Measurements from ENCODE around the gene BICC1. TPM values are rescaled to one million over a fixed set of nuclear protein-coding genes. Genes with fewer than 3 reads are reported as not detected.
A peak's percentile ranks its signal among the peaks of the same experiment; 100 is the strongest.

The BICC1 gene
- total RNA-seq, 1 donor from 2014 or later, result 9.3 TPM

DNA sequence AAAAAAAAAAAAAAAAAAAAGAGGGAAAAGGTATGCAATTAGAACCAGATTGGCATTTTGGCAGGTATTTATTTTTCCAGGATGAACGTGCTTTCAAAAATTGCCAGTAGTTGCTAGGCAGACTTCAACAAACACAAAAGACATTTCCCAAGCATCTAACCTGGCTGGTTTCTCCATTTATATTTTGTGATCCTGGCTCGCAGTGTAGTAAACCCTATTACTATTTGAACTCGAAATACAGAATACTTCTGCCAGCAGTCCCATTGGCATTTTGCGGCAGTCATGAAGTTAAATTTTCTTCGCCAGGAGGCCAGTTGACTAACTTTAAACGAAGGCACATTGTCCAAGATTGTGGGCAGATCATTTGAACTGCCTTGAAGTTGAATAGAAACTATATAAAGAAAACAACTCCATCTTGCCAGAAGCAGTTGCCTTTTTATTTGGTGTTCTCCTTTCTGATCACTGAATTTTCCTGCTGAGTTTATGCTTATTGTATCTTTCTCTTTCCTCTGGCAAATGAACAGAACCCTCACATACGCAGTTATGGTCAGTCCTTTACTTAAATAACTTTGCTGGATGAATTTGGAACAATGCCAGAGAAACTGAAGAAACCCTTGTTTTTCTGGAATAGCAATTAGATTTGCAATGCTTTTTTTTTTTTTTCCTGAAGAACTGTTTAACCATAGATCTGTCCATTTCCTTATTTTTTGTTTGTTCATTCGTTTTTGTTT is 132.9 kb downstream of the BICC1 start:
- TF ChIP-seq, protein P1, sequence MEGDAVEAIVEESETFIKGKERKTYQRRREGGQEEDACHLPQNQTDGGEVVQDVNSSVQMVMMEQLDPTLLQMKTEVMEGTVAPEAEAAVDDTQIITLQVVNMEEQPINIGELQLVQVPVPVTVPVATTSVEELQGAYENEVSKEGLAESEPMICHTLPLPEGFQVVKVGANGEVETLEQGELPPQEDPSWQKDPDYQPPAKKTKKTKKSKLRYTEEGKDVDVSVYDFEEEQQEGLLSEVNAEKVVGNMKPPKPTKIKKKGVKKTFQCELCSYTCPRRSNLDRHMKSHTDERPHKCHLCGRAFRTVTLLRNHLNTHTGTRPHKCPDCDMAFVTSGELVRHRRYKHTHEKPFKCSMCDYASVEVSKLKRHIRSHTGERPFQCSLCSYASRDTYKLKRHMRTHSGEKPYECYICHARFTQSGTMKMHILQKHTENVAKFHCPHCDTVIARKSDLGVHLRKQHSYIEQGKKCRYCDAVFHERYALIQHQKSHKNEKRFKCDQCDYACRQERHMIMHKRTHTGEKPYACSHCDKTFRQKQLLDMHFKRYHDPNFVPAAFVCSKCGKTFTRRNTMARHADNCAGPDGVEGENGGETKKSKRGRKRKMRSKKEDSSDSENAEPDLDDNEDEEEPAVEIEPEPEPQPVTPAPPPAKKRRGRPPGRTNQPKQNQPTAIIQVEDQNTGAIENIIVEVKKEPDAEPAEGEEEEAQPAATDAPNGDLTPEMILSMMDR (IDR thresholded peaks at IDR 0.05; ENCODE audit: unreplicated experiment), result no peak
- H3K27ac Mint-ChIP-seq, result no peak overlapping the region
- no peaks in the 10 kb centered on the region for H3K36me3 Mint-ChIP-seq
- peaks cover 50% of the 10 kb centered on the region for H3K4me1 Mint-ChIP-seq
- no peak for DNase-seq (ENCODE audit: low spot score in 2 of 2, unreplicated experiment in 2 of 2)
- H3K4me3 Mint-ChIP-seq, result no peak overlapping the region
- H3K9me3 Mint-ChIP-seq, result no peaks in the 10 kb centered on the region
- peaks cover 33% of the 10 kb centered on the region for H3K27me3 Mint-ChIP-seq (ENCODE audit: low read depth)

DNA sequence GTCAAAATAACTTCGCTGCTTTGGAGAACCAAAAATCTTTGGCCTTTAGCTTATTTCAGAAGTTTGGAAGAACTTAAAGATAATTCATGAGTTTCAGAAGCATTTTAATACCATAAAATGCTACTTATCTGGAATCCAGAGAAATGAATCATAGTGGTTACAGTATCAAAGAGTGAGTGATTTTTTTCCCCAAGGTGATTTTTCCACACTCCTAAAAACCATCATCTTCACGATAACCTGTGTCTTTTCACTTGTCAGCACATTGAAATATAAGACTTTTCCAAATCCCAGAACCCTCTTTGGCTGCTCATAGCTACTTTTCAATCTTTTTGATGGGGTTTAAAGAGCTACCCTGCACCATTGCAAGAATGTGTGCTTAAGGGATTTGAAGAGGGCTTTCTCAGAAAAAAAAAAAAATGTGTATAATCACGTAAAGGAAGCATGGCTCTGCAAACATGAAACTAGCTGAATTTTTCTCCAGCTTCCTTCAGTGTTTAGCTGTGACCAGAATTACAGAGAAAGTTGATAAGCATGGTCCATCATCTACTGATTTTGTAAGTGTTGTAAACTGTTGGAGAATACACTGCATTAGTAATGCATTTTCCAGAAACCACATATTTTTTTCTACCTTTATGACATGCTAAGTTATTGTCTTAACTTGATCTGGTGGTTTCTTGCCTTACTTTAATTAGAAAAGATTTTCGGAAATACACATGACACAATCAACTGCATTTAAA is 134.9 kb downstream of the BICC1 start:
- Mint-ChIP-seq H3K4me3 (no peak overlapping the region), H3K36me3 (no peaks in the 10 kb centered on the region), H3K27ac (peak overlapping the region; percentile 16), H3K27me3 (ENCODE audit: low read depth) (peaks cover 33% of the 10 kb centered on the region), H3K4me1 (peaks cover 51% of the 10 kb centered on the region), H3K9me3 (no peaks in the 10 kb centered on the region)
- TF ChIP-seq, protein P1 (IDR thresholded peaks at IDR 0.05; ENCODE audit: unreplicated experiment), result no peak
- no peak for DNase-seq (ENCODE audit: low spot score in 2 of 2, unreplicated experiment in 2 of 2)

DNA sequence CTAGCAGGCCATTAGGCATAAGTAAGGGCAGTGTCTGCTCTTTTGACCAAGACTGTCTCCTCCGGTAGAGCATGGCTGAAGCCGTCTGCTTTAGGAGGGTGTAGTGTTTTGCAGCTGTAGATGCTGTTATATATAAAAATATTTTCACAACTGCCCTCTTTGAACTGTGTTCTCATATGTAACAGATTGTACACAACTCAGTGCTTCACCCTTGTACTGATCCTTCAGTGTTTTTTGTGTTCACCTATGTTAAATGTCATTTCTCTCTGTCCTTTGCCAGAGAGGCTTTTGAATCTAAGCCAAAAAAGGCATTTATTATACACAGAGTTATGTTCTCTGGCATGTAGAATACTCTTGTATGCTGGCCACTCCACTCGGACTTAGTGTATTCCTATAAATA is 135.5 kb downstream of the BICC1 start:
- H3K4me1 Mint-ChIP-seq, result peaks cover 53% of the 10 kb centered on the region

DNA sequence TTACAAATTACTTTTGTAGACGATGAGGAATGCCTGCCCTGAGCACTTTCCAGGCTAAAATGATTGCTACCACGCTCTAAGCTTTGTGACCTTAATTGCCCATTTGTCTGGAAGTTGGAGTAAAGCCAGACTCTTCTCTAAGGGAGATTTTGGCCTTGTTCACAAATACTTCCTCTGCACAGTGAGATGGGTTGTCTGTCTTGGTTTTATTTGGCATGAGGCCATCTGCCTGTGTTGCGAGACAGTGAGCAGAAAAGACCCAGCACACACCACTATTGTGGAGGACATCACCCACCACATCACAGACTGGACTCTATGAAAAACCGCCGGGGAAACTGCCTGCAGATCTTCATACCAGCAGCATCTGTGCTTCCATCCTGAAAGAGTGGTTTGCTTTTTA is 138.4 kb downstream of the BICC1 start:
- H3K36me3 Mint-ChIP-seq, result peaks cover 1% of the 10 kb centered on the region
- peak in 1 of 2 experiments; percentile 42 for DNase-seq (ENCODE audit: low spot score in 2 of 2, unreplicated experiment in 2 of 2)
- peaks cover 48% of the 10 kb centered on the region for H3K4me1 Mint-ChIP-seq
- H3K27ac Mint-ChIP-seq, result no peak overlapping the region
- H3K4me3 Mint-ChIP-seq, result no peak overlapping the region
- H3K9me3 Mint-ChIP-seq, result no peaks in the 10 kb centered on the region
- TF ChIP-seq, protein P1 (IDR thresholded peaks at IDR 0.05; ENCODE audit: unreplicated experiment), result no peak
- peaks cover 26% of the 10 kb centered on the region for H3K27me3 Mint-ChIP-seq (ENCODE audit: low read depth)

More for the DNA sequence above, 135.5 kb downstream of the BICC1 start:
- Mint-ChIP-seq H3K4me3 (no peak overlapping the region), H3K9me3 (no peaks in the 10 kb centered on the region), H3K36me3 (no peaks in the 10 kb centered on the region), H3K27me3 (ENCODE audit: low read depth) (peaks cover 34% of the 10 kb centered on the region), H3K27ac (no peak overlapping the region)
- TF ChIP-seq, protein P1 (IDR thresholded peaks at IDR 0.05; ENCODE audit: unreplicated experiment), result no peak
- DNase-seq (ENCODE audit: low spot score in 2 of 2, unreplicated experiment in 2 of 2), result no peak

DNA sequence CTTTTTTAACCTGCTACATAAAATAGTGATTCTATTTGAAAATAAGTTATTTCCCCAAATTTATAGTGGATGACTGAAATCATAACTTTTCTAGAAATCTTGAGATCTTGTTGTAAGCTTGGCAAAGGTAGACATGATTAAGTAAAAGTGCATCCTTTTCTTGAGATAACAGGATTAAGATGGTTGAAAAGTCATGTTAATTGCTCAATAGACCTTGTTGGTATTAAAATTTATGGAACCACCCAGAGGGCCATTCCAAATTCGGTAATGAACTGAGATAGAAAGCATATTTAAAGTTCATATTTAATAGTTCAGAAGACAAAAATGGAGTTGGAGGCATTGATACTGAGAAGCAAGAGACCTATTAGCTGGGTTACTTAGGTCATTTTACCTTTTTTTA is 139.1 kb downstream of the BICC1 start:
- peaks cover 27% of the 10 kb centered on the region for H3K27me3 Mint-ChIP-seq (ENCODE audit: low read depth)
- no peak overlapping the region for H3K4me3 Mint-ChIP-seq
- no peak overlapping the region for H3K27ac Mint-ChIP-seq
- peaks cover 44% of the 10 kb centered on the region for H3K4me1 Mint-ChIP-seq
- TF ChIP-seq, protein P1 (IDR thresholded peaks at IDR 0.05; ENCODE audit: unreplicated experiment), result no peak
- H3K9me3 Mint-ChIP-seq, result peaks cover 3% of the 10 kb centered on the region
- H3K36me3 Mint-ChIP-seq, result peaks cover 1% of the 10 kb centered on the region
- no peak for DNase-seq (ENCODE audit: low spot score in 2 of 2, unreplicated experiment in 2 of 2)

Data from mesothelial cell of epicardium (in vitro differentiated cells).